Mononuclear cell (primary cell): Measurements from ENCODE around the gene MAP2K6. TPM values are rescaled to one million over a fixed set of nuclear protein-coding genes. Genes with fewer than 3 reads are reported as not detected.

ENCODE experiments used
- H3K27me3 ChIP-seq: 2 replicates; pipeline ENCODE4 v1.6.0; 2011; ENCODE audit warnings: low read length, control low read depth; ENCODE audit not compliant: insufficient read depth
- H3K4me1 ChIP-seq: 2 replicates; pipeline ENCODE4 v1.5.1; 2011; ENCODE audit warnings: mild to moderate bottlenecking, low read length, control low read depth; ENCODE audit not compliant: insufficient read depth
- H3K4me3 ChIP-seq: 2 replicates; pipeline ENCODE4 v1.5.1; 2011; ENCODE audit warnings: mild to moderate bottlenecking, low read length, moderate library complexity
- H3K9me3 ChIP-seq: 2 replicates; pipeline ENCODE4 v1.5.1; 2011; ENCODE audit warnings: low read depth, mild to moderate bottlenecking, control low read depth, low read length
- total RNA-seq: library from RNA; depleted of rRNA; stranded (reverse); fragments of >200 nt; gene quantifications from one replicate; pipeline ENCODE4 v1.2.3, GENCODE V29; 2012

Gene MAP2K6
- 7.8 TPM for total RNA-seq

GRCh38 chr17:69414408-69415274, at the start of gene MAP2K6:
MAP2K6 (plus strand) TSS chr17:69414697; CDS start chr17:69414985, 288 bp downstream.
- peak within 1 kb of the TSS; percentile 62 for H3K4me3 ChIP-seq
- H3K9me3 ChIP-seq, result no peaks in the 10 kb centered on the region
- H3K4me1 ChIP-seq, result peaks cover 20% of the 10 kb centered on the region
- H3K27me3 ChIP-seq, result no peaks in the 10 kb centered on the region

- Histone ChIP-seq H3K4me3 (no peak overlapping the region), H3K4me1 (no peaks in the 10 kb centered on the region), H3K27me3 (no peaks in the 10 kb centered on the region), H3K9me3 (no peaks in the 10 kb centered on the region)
Observed at GRCh38 chr17:69367298-69367697, 47.2 kb upstream of the MAP2K6 start.

GRCh38 chr17:69373069-69373468, 41.4 kb upstream of the MAP2K6 start:
- Histone ChIP-seq H3K27me3 (no peaks in the 10 kb centered on the region), H3K4me3 (no peak overlapping the region), H3K4me1 (peaks cover 20% of the 10 kb centered on the region), H3K9me3 (no peaks in the 10 kb centered on the region)

- Histone ChIP-seq H3K27me3 (no peaks in the 10 kb centered on the region), H3K4me3 (no peak overlapping the region), H3K4me1 (peaks cover 20% of the 10 kb centered on the region), H3K9me3 (no peaks in the 10 kb centered on the region)
Observed at GRCh38 chr17:69375229-69375628, 39.3 kb upstream of the MAP2K6 start.

GRCh38 chr17:69388822-69389442, 25.6 kb upstream of the MAP2K6 start:
- peaks cover 3% of the 10 kb centered on the region for H3K27me3 ChIP-seq
- no peaks in the 10 kb centered on the region for H3K9me3 ChIP-seq
- no peak overlapping the region for H3K4me3 ChIP-seq
- H3K4me1 ChIP-seq, result no peaks in the 10 kb centered on the region

- no peaks in the 10 kb centered on the region for H3K4me1 ChIP-seq
- peaks cover 3% of the 10 kb centered on the region for H3K27me3 ChIP-seq
- H3K4me3 ChIP-seq, result no peak overlapping the region
- no peaks in the 10 kb centered on the region for H3K9me3 ChIP-seq
Observed at GRCh38 chr17:69390795-69391501, 23.5 kb upstream of the MAP2K6 start.

GRCh38 chr17:69401251-69401650, 13.2 kb upstream of the MAP2K6 start:
- no peak overlapping the region for H3K4me3 ChIP-seq
- H3K27me3 ChIP-seq, result peaks cover 3% of the 10 kb centered on the region
- no peaks in the 10 kb centered on the region for H3K9me3 ChIP-seq
- H3K4me1 ChIP-seq, result no peaks in the 10 kb centered on the region

GRCh38 chr17:69402052-69402451, 12.4 kb upstream of the MAP2K6 start:
- Histone ChIP-seq H3K9me3 (no peaks in the 10 kb centered on the region), H3K4me3 (no peak overlapping the region), H3K4me1 (no peaks in the 10 kb centered on the region), H3K27me3 (no peaks in the 10 kb centered on the region)

- Histone ChIP-seq H3K4me3 (no peak overlapping the region), H3K9me3 (no peaks in the 10 kb centered on the region), H3K4me1 (no peaks in the 10 kb centered on the region), H3K27me3 (no peaks in the 10 kb centered on the region)
Observed at GRCh38 chr17:69404399-69404798, 10.1 kb upstream of the MAP2K6 start.

- Histone ChIP-seq H3K4me3 (no peak overlapping the region), H3K27me3 (no peaks in the 10 kb centered on the region), H3K4me1 (no peaks in the 10 kb centered on the region), H3K9me3 (no peaks in the 10 kb centered on the region)
Observed at GRCh38 chr17:69405096-69405495, 9.4 kb upstream of the MAP2K6 start.

- H3K4me3 ChIP-seq, result no peak overlapping the region
- H3K27me3 ChIP-seq, result no peaks in the 10 kb centered on the region
- no peaks in the 10 kb centered on the region for H3K4me1 ChIP-seq
- H3K9me3 ChIP-seq, result no peaks in the 10 kb centered on the region
Observed at GRCh38 chr17:69406941-69407340, 7.6 kb upstream of the MAP2K6 start.

- Histone ChIP-seq H3K9me3 (no peaks in the 10 kb centered on the region), H3K27me3 (no peaks in the 10 kb centered on the region), H3K4me1 (no peaks in the 10 kb centered on the region), H3K4me3 (no peak overlapping the region)
Observed at GRCh38 chr17:69407759-69408158, 6.7 kb upstream of the MAP2K6 start.

- Histone ChIP-seq H3K27me3 (no peaks in the 10 kb centered on the region), H3K4me1 (peaks cover 14% of the 10 kb centered on the region), H3K9me3 (no peaks in the 10 kb centered on the region), H3K4me3 (no peak overlapping the region)
Observed at GRCh38 chr17:69410671-69411070, 3.8 kb upstream of the MAP2K6 start.

GRCh38 chr17:69411766-69412165, 2.7 kb upstream of the MAP2K6 start:
- Histone ChIP-seq H3K4me3 (no peak overlapping the region), H3K9me3 (no peaks in the 10 kb centered on the region), H3K27me3 (no peaks in the 10 kb centered on the region), H3K4me1 (peaks cover 20% of the 10 kb centered on the region)

GRCh38 chr17:69412251-69412671, 2.2 kb upstream of the MAP2K6 start:
- Histone ChIP-seq H3K4me3 (no peak overlapping the region), H3K9me3 (no peaks in the 10 kb centered on the region), H3K4me1 (peaks cover 20% of the 10 kb centered on the region), H3K27me3 (no peaks in the 10 kb centered on the region)
